Stimulated activated CD8-positive, alpha-beta memory T cell treated with anti-CD3 and anti-CD28 coated beads, Interleukin-12 subunit alpha, Interleukin-12 subunit beta, amount 100 ng/mL, for 24 hours (primary cell): Measurements from ENCODE around the gene LEMD3.

Experiments
- DNase-seq: peaks from one replicate; pipeline ENCODE4 v3.0.0-alpha.2; 2020; ENCODE audit errors: extremely low read depth

LEMD3 gene

GRCh38 chr12:65208125-65208524 is 38.7 kb downstream of the LEMD3 start:
- no peak for DNase-seq

GRCh38 chr12:65208964-65209654 is 39.7 kb downstream of the LEMD3 start:
- no peak for DNase-seq

- no peak for DNase-seq
These were observed 40.3 kb downstream of the LEMD3 start for GRCh38 chr12:65209655-65210043.

- no peak for DNase-seq
These were observed 47.7 kb downstream of the LEMD3 start for GRCh38 chr12:65217086-65217485.

GRCh38 chr12:65220761-65221160 is 51.4 kb downstream of the LEMD3 start:
- DNase-seq: no peak

GRCh38 chr12:65229441-65229840 is 60.1 kb downstream of the LEMD3 start:
- DNase-seq: no peak

GRCh38 chr12:65232476-65233077 is 63.2 kb downstream of the LEMD3 start:
- no peak for DNase-seq

GRCh38 chr12:65237153-65237552 is 67.8 kb downstream of the LEMD3 start:
- no peak for DNase-seq

- no peak for DNase-seq
These were observed 69.2 kb downstream of the LEMD3 start for GRCh38 chr12:65238609-65239008.

- DNase-seq: no peak
These were observed 79.6 kb downstream of the LEMD3 start for GRCh38 chr12:65248656-65249633.

- DNase-seq: no peak
These were observed 83.1 kb downstream of the LEMD3 start for GRCh38 chr12:65252515-65252914.

- no peak for DNase-seq
These were observed 88.6 kb downstream of the LEMD3 start for GRCh38 chr12:65257986-65258385.

GRCh38 chr12:65259501-65259900 is 90.1 kb downstream of the LEMD3 start:
- DNase-seq: no peak

GRCh38 chr12:65263777-65264176 is 94.4 kb downstream of the LEMD3 start:
- no peak for DNase-seq

- DNase-seq: no peak
These were observed 97.0 kb downstream of the LEMD3 start for GRCh38 chr12:65266408-65266807.

GRCh38 chr12:65269603-65270002 is 100.2 kb downstream of the LEMD3 start:
- no peak for DNase-seq

- no peak for DNase-seq
These were observed 105.4 kb downstream of the LEMD3 start for GRCh38 chr12:65274602-65275272.

- DNase-seq: no peak
These were observed 106.2 kb downstream of the LEMD3 start for GRCh38 chr12:65275627-65276026.

- no peak for DNase-seq
These were observed 107.6 kb downstream of the LEMD3 start for GRCh38 chr12:65276916-65277530.

GRCh38 chr12:65277994-65278575 is 108.7 kb downstream of the LEMD3 start:
- DNase-seq: no peak
